Thyroid gland (tissue), 4 donors: ENCODE data around the gene RPP14. TPM values are rescaled to one million over a fixed set of nuclear protein-coding genes. Genes with fewer than 3 reads are reported as not detected.

Source experiments
- DNase-seq, 2 donors: peaks; one replicate each; pipeline ENCODE4 v3.0.0-alpha.2; 2019
- H3K27ac ChIP-seq, 3 donors: fragments of 200-600 bp; sonication (generic); 1 replicate in 2 of 3; 2 replicates in 1 of 3; pipeline ENCODE4 v1.5.1; 2016 to 2019; ENCODE audit warnings: mild to moderate bottlenecking in 1 of 3, moderate library complexity in 1 of 3
- H3K27me3 ChIP-seq: fragments of 200-600 bp; sonication (generic); one replicate; pipeline ENCODE4 v1.5.1; 2019
- H3K36me3 ChIP-seq, 2 donors: fragments of 200-600 bp; sonication (generic); one replicate each; pipeline ENCODE4 v1.5.1; 2016 to 2019
- H3K4me1 ChIP-seq, 2 donors: fragments of 200-600 bp; sonication (generic); one replicate each; pipeline ENCODE4 v1.5.1; 2017 to 2019
- H3K4me3 ChIP-seq, 3 donors: fragments of 200-600 bp; sonication (generic); replicated peaks in 1 of 3; 1 replicate in 2 of 3; 2 replicates in 1 of 3; pipeline ENCODE4 v1.5.1; 2016; ENCODE audit warnings: mild to moderate bottlenecking in 1 of 3
- H3K9me3 ChIP-seq: fragments of 200-600 bp; sonication (generic); one replicate; pipeline ENCODE4 v1.5.1; 2017
- POLR2A ChIP-seq, 2 donors: fragments of 450-650 bp; IDR thresholded peaks; one replicate each; pipeline ENCODE4 v1.6.1; 2017; ENCODE audit warnings: antibody characterized with exemption in 2 of 2, mild to moderate bottlenecking in 2 of 2, moderate library complexity in 1 of 2
- WGBS, 2 donors: methylation state at CpG; one replicate each; pipeline ENCODE4 v1.1.5; 2017; 5-methylcytosine and 5-hydroxymethylcytosine counted together
- intact Hi-C: fragments of 100-400 bp; cut with DNase I; formaldehyde crosslinking; loops from one replicate; pipeline ENCODE4 v1.15.1; 2023
- total RNA-seq, 4 donors: library from RNA; depleted of rRNA; stranded (reverse); fragments of >200 nt; gene quantifications; one replicate each; pipeline ENCODE4 v1.2.3, GENCODE V29; 2016
- TF ChIP-seq, protein P1 (sequence below), 6 experiments: fragments of 200-600 bp in 3 of 6; fragments of 450-650 bp in 3 of 6; sonication (generic) in 3 of 6; IDR thresholded peaks; one replicate each; pipeline ENCODE4 v1.5.1; 2016 to 2019; ENCODE audit warnings: antibody characterized with exemption in 6 of 6, mild to moderate bottlenecking in 2 of 6, inconsistent platforms in 1 of 6, moderate library complexity in 1 of 6

RPP14 gene
- total RNA-seq, 4 donors from 2014 or later: 13.4 to 19.9 (median 15.7) TPM

DNA sequence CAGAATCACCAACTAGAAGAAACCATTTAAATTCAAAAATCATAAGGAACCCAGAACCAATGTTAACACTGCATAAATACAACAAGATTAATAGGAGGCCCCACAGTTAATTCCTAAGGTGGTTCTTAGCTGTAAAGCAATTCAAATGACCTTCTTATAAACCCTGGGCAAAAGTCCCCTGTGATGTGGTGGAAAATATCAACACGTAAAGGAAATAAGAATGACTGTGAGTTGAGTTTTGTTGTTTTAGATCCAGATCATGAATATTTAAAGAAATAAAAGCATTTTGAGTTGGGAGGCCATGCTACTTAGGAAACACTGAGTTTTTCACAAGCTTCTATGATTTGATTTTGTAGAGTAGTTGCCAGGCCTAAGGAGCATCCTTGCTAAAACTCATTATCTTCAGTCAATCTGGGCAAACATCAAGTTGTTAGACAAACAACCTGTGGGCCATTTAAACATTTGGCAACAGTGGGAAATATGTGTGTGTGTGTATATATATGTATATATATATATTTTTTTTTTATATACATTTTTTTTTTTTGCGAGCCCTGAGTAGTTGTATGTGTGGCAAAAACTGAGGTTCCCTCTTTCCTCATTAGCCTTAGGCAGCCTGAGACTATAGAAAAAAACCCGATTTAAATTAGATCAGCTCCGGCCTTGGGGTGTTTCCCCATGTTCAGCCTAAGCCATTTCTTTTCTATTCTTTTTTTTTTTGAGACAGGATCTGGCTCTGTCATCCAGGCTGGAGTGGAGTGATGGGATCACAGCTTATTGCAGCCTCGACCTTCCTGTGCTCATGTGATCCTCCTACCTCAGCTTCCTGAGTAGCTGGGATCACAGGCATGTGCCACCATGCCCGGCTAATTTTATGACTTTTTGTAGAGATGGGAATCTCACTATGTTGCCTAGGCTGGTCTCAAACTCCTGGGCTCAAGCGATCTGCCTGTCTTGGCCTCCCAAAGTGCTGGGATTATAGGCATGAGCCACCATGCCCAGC lies 18.6 kb downstream of the RPP14 start:
- H3K27ac ChIP-seq: peak overlapping the region; percentile 75 to 85 (median 81)
- WGBS, 2 donors: 83 to 85% methylated on average over 7 of the region's 7 CpGs
- intact Hi-C loops: loop anchor here (5.0 kb wide), 1 partner anchor 88 kb away; no protein-coding TSS in a partner anchor

GRCh38 chr3:58325525-58325992 lies 19.5 kb downstream of the RPP14 start:
- no peaks in the 10 kb centered on the region for H3K9me3 ChIP-seq
- H3K27ac ChIP-seq: peak overlapping the region; percentile 75 to 85 (median 81)
- intact Hi-C loops: no loop called here
- peak; percentile 62 to 72 for DNase-seq
- no peaks in the 10 kb centered on the region for H3K36me3 ChIP-seq
- 19 to 23% methylated on average over 2 of the region's 2 CpGs for WGBS, 2 donors
- H3K27me3 ChIP-seq: no peaks in the 10 kb centered on the region
- H3K4me3 ChIP-seq: no peak overlapping the region
- TF ChIP-seq POLR2A (IDR thresholded peaks at IDR 0.05): no peak
- TF ChIP-seq, protein P1, sequence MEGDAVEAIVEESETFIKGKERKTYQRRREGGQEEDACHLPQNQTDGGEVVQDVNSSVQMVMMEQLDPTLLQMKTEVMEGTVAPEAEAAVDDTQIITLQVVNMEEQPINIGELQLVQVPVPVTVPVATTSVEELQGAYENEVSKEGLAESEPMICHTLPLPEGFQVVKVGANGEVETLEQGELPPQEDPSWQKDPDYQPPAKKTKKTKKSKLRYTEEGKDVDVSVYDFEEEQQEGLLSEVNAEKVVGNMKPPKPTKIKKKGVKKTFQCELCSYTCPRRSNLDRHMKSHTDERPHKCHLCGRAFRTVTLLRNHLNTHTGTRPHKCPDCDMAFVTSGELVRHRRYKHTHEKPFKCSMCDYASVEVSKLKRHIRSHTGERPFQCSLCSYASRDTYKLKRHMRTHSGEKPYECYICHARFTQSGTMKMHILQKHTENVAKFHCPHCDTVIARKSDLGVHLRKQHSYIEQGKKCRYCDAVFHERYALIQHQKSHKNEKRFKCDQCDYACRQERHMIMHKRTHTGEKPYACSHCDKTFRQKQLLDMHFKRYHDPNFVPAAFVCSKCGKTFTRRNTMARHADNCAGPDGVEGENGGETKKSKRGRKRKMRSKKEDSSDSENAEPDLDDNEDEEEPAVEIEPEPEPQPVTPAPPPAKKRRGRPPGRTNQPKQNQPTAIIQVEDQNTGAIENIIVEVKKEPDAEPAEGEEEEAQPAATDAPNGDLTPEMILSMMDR (IDR thresholded peaks at IDR 0.05): no peak
- peaks cover 43 to 52% of the 10 kb centered on the region in 2 donors for H3K4me1 ChIP-seq

More for the DNA sequence above, 18.6 kb downstream of the RPP14 start:
- no peaks in the 10 kb centered on the region for H3K27me3 ChIP-seq
- H3K4me3 ChIP-seq: no peak overlapping the region
- no peak for DNase-seq
- H3K9me3 ChIP-seq: no peaks in the 10 kb centered on the region
- no peak for TF ChIP-seq POLR2A (IDR thresholded peaks at IDR 0.05)
- TF ChIP-seq, protein P1 (IDR thresholded peaks at IDR 0.05): no peak
- H3K36me3 ChIP-seq: no peaks in the 10 kb centered on the region
- H3K4me1 ChIP-seq: peaks cover 39 to 43% of the 10 kb centered on the region in 2 donors

DNA sequence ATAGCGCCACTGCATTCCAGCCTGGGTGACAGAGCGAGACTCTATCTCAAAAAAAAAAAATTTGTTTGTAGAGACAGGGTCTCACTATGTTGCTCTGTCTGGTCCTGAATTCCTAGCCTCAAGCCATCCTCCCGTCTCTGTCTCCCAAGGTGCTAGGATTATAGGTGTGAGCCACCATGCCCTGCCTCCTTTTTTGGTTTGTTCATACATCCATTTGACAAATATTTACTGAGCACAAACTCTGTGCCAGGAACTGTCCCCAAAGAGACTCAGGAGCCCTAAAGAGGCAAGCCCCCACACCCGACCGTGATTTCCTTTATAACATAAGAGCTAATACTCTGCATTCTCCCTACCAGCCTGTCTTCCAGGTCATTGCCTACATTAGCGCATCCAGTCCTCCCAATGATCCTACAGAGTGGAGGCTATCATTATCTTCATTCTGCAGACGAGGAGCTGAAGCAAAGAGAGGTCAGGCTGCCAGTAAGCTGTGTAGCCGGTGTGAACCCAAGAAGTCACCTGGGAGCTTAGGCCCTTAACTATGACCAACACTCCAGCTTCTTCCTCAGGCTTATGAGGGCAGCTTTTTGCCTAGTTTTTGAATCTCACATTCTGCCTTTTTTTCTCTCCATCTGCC lies 20.3 kb downstream of the RPP14 start:
- 95 to 96% methylated on average over 8 of the region's 8 CpGs for WGBS, 2 donors
- TF ChIP-seq, protein P1 (IDR thresholded peaks at IDR 0.05): no peak
- no peak for TF ChIP-seq POLR2A (IDR thresholded peaks at IDR 0.05)
- Histone ChIP-seq H3K9me3 (no peaks in the 10 kb centered on the region), H3K4me3 (no peak overlapping the region), H3K4me1 (peaks cover 50 to 59% of the 10 kb centered on the region in 2 donors), H3K36me3 (no peaks in the 10 kb centered on the region), H3K27ac (peak overlapping the region; percentile 75 to 85 (median 81)), H3K27me3 (no peaks in the 10 kb centered on the region)
- no peak for DNase-seq
- intact Hi-C loops: no loop called here

- intact Hi-C loops: no loop called here
- Histone ChIP-seq H3K27me3 (no peaks in the 10 kb centered on the region), H3K9me3 (no peaks in the 10 kb centered on the region), H3K4me1 (peaks cover 51 to 62% of the 10 kb centered on the region in 2 donors), H3K27ac (peak overlapping the region in 1 of 3 donors; percentile 13), H3K4me3 (no peak overlapping the region), H3K36me3 (no peaks in the 10 kb centered on the region)
- no peak for TF ChIP-seq POLR2A (IDR thresholded peaks at IDR 0.05)
- TF ChIP-seq, protein P1 (IDR thresholded peaks at IDR 0.05): no peak
- WGBS, 2 donors: 88 to 91% methylated on average over 8 of the region's 8 CpGs
- no peak for DNase-seq
Observed at GRCh38 chr3:58329150-58329921, 23.3 kb downstream of the RPP14 start.
